ENCODE results near the gene CYB5D1.
"Not testable (repeated sequence)": the region's sequence is repeated elsewhere in the genome, so short reads cannot be mapped to it uniquely, and the experiment has no call there.

Gene CYB5D1

DNA sequence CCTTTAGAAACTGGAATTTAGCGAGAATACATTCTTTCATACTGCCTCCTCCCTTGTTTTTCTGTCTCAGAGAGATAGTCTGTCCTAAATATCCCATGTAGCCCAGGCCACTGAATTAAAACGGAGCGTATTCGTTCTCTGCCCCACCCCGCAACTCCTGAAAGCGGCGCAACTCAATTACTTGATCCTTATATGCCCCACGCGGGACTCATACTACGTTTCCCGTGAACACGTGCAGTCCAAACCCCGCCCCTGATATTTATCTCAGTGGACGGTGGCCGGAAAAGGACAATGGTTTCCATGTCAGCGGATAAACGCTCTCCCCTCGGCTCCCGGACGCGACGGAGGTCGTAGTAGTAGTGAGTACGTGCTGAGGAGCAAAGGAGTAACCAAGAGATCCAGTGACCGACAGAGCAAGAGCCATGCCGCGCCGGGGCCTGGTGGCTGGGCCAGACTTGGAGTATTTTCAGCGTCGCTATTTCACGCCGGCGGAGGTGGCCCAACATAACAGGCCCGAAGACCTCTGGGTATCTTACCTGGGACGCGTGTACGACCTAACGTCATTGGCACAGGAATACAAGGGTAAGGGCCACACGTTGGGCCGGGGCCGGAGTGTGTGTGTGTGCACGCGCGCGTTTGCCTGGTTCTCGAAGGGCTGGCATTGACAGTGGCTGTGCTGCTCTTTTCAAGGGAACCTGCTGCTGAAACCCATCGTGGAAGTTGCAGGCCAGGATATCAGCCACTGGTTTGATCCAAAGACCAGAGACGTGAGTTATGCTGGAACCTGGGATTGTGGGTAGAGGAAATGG, at the start of gene CYB5D1:
CYB5D1 (plus strand) TSS at position 291 of the 809 bp plus-strand sequence; CDS start at position 423, 132 bp downstream.
- no peak for DNase-seq (ENCODE audit: low spot score)

DNA sequence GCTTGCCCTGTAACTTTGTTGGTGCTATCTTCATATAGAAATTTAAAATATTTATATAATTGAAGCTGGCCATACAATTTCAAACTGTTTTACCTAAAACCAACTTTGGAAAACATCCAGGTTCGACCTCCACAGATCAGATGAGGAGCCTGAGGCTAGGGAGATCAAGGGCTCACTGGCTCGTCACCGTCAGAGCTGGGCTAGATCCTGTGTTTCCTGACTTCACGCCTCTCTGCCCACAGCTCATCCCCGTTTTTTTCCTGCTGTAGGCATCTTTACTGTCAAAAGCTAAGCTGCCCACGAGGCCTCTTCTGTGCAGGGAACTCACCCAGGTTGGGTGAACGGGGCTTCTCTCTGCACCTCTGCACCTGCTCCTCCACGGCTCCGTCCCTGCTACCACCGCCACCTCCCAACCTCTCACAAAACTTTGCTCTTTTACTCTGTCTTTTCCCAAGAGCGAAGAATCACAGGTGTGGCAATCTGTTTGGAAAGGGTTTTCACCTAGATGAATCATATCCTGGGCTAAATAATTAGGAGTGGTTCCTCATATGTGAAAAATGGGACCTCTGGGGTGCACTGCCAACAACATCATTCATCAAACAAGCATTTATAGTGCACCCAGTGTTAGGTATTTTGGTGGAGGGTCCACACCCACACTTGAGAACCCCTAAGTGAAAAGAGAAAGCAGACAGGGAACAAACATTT, 48.6 kb upstream of the CYB5D1 start:
- no peak for DNase-seq (ENCODE audit: low spot score)

DNA sequence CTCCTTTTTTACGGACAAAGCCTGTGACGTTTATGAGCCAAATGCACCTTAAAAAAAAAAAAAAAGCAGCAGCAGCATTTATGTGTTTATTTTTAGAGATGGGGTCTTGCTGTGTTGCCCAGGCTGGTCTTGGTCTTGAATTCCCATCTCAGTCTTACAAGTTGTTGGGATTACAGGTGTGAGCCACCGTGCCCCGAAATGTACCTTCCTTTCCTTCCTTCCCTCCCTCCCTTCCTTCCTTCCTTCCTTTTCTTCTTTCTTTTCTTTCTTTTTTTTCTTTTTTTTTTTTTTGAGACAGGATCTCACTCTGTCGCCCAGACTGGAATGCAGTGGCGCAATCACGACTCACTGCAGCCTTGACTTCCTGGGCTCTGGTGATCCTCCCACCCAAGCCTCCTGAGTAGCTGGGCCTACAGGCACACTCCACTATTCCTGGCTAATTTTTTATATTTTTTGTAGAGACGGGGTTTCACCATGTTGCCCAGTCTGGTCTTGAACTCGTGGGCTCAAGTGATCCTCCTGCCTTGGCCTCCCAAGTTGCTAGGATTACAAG, 47.9 kb upstream of the CYB5D1 start:
- not testable (repeated sequence) for DNase-seq (ENCODE audit: low spot score)

DNA sequence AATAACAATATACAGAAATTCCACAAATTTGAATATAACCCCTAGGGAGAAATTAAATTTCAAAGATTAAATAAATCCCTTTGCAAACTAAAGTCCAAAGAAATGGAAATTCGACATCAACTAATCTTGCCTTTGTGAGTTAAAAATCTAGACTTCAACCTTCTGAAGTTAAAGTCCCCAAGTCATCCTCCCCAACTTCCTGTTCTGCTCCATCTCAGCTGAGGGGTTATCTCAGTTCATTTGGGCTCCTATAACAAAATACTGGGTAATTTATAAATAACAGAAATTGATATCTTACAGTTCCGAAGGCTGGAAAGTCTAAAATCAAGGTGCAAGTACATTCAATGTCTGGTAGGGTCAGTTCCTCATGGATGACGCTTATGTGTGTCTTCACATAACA, 46.6 kb upstream of the CYB5D1 start:
- DNase-seq (ENCODE audit: low spot score), result no peak

DNA sequence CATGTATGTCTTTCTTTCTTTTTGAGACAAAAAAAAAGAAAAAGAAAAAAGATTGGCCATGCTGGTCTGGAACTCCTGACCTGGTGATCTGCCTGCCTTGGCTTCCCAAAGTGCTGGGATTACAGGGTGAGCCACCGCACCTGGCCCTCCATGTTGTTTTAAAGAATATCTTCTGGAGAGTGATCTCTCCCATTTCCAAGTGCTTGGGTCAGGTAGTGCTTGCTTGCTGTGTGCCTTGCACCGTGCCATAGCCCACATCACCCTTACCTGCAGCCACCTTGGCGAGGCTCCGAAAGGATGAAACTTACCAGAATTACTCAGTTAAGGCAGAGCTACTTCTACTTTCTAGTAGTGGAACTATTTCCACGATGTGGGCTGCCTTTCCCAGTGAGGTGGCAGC, 42.8 kb upstream of the CYB5D1 start:
- DNase-seq (ENCODE audit: low spot score), result no peak

GRCh38 chr17:7816926-7817642, 40.7 kb upstream of the CYB5D1 start:
- no peak for DNase-seq (ENCODE audit: low spot score)

DNA sequence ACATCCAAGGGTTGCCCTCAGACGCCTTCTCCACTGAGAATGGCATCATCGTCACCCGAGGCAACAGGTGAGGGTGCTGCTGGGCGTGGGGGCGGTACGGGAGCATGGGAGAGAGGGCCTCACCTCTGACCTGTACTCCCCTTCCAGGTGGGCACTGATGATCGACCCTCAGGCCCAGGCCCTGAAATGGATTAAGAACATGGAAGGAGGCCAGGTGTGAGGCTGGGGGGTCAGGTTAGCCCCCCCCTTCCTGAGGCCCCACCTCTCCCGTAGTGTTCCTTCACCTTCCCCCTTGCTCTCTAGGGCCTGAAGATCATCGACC, 40.2 kb upstream of the CYB5D1 start:
- no peak for DNase-seq (ENCODE audit: low spot score)

DNA sequence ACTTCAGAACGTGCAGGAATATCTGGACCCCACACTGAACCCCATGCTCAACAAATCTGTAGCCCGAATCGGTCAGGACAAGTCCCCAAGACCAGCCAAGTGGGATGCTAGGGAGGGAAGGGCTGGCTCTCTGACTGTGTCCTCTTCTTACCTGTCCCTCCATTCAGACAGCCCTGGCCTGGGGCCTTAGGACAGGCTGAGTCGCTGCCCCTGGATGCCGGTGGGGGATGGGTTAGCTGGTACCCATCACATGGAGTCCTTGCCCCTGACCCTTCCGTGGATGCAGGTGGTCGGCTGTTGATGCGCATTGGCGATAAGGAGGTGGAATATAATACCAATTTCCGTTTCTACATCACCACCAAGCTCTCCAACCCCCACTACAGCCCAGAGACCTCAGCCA, 39.8 kb upstream of the CYB5D1 start:
- DNase-seq (ENCODE audit: low spot score), result no peak

- DNase-seq (ENCODE audit: low spot score), result no peak
These were observed 38.8 kb upstream of the CYB5D1 start for GRCh38 chr17:7818746-7819645.

- DNase-seq (ENCODE audit: low spot score), result no peak
These were observed 37.6 kb upstream of the CYB5D1 start for GRCh38 chr17:7820231-7820630.

DNA sequence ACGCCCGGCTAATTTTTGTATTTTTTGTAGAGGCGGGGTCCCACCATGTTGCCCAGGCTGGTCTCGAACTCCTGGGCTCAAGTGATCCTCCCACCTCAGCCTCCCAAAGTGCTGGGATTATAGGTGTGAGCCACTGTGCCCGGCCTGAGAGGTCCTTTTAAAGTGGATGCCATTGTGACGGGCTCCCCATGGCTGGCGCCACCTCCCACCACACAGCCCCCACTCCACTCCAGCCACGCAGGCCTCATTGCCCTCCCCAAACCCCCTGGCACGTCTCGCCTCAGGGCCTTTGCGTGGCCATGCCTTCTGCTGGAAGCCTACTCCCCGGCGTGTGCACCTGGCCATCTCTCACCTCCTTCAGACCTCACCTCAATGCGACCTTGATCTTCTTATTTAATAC, 35.7 kb upstream of the CYB5D1 start:
- DNase-seq (ENCODE audit: low spot score), result no peak

GRCh38 chr17:7823581-7824001, 34.2 kb upstream of the CYB5D1 start:
- DNase-seq (ENCODE audit: low spot score), result no peak

GRCh38 chr17:7824021-7824924, 33.5 kb upstream of the CYB5D1 start:
- DNase-seq (ENCODE audit: low spot score), result no peak

DNA sequence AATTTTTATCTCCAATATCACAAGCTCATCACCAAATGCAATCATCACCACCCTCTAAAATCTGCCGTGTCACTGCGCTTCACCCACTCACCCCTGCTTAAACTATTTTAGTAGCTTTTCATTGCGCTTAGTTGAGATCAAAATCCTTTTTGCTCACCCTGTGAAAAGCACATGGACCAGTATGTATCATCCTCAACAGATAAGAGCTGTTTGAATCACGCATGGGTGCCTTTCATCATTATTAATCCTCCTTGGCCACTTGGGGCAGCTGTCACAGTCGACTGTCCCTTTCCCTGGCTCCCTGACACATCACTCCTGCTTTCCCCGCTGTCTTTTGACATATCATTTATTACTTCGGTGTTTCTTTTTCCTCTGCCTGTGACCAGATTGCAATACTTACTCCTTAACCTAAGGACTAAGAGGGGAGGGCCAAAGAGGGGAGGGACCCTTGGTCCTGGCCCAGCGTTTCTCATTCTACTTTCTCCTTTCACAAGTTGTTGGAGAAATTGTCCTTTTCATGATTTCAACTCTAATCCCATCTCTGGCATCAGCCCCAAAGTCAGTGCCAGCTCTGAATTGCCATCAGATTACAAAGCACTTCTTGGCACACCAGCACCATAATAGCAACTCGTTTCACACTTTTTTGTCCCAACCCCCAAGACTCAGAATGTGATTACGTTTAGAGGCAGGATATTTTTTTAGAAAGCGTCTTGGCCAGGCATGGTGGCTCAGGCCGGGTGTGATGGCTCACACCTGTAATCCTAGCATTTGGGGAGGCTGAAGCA, 32.4 kb upstream of the CYB5D1 start:
- no peak for DNase-seq (ENCODE audit: low spot score)

DNA sequence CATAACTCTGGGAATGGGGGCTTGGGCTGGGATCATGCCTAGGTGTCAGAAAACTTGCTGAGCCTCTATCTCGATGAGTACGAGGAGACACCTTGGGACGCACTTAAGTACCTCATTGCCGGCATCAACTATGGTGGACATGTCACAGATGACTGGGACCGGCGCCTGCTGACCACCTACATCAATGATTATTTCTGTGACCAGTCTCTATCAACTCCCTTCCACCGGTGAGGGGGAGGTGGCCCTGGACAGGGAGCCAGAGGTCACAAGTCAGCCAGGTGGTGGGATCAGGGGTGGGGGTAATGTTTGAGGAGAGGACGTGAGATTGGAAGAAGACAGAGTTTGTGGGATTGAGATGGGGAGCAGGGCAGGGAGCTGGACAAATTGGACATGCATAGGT, 27.2 kb upstream of the CYB5D1 start:
- DNase-seq (ENCODE audit: low spot score), result no peak

DNA sequence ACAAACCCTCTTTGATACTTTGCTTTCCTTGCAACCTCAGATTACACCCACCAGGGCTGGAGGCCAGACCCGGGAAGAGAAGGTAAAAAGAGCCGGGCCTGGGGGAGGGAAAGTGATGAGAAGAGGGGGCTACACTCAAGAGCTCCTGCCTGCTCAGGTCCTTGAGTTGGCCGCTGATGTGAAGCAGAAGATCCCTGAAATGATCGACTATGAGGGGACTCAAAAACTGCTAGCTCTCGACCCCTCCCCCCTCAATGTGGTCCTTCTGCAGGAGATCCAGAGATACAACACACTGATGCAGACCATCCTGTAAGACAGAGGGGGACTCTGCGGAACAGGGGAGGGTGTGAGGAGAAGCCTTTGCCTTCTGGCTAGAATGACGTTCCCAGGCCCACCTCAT, 26.6 kb upstream of the CYB5D1 start:
- no peak for DNase-seq (ENCODE audit: low spot score)

DNA sequence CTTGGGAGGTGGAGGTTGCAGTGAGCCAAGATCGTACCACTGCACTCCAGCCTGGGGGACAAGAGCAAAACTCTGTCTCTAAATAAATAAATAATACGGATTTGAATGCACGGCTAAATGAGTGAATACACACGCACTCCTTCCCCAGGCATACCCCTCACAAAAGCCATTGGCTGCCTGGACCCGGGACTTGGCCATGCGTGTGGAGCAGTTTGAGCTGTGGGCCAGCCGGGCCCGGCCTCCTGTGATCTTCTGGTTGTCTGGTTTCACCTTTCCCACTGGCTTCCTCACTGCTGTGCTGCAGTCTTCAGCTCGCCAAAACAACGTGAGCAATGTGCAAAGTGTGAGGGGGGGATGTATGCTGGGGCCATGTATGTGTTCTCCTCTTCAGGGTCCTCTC, 25.4 kb upstream of the CYB5D1 start:
- DNase-seq (ENCODE audit: low spot score), result no peak

GRCh38 chr17:7833011-7833794, 24.6 kb upstream of the CYB5D1 start:
- no peak for DNase-seq (ENCODE audit: low spot score)

Measured in pons (tissue), 1 donor.